GM12878 (cell line): ENCODE measurements around the gene CD300E.

ENCODE experiments used
- SIN3A ChIP-seq: IDR thresholded peaks from 2 replicates; pipeline ENCODE4 v1.6.1; 2012; ENCODE audit warnings: low read depth, low read length, improper control_type of control experiment
- TF ChIP-seq, protein P1 (sequence below), 3 experiments: IDR thresholded peaks in 2 of 3; conservative IDR thresholded peaks in 1 of 3; 2 replicates each; pipeline ENCODE4 v1.5.1; 2011; ENCODE audit warnings: low read depth in 3 of 3, low read length in 3 of 3, mild to moderate bottlenecking in 3 of 3, control low read depth in 2 of 3, moderate library complexity in 2 of 3, inconsistent platforms in 1 of 3, mixed read lengths in 1 of 3; ENCODE audit not compliant: control insufficient read depth in 2 of 3, insufficient read depth in 1 of 3; ENCODE audit errors: extremely low read depth in 1 of 3

DNA sequence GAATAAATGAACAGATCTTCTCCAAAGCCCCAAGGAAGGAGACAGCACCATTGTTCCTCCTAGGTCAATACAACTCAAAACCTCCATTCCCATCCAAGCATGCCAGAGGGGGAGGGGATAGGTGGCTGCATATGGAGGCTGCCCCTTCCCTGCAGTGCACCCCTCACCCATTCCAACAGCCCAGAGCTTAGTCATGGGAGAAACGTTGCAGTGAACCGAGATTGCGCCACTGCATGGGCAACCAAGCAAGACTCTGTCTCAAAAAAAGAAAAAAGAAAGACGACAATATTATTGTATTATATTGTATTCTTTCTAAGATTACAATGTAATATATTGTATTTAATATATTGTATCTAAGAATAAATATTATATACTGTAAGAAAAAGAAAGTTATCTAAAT, 36.4 kb upstream of the CD300E start:
- TF ChIP-seq SIN3A, result no peak
- TF ChIP-seq, protein P1, sequence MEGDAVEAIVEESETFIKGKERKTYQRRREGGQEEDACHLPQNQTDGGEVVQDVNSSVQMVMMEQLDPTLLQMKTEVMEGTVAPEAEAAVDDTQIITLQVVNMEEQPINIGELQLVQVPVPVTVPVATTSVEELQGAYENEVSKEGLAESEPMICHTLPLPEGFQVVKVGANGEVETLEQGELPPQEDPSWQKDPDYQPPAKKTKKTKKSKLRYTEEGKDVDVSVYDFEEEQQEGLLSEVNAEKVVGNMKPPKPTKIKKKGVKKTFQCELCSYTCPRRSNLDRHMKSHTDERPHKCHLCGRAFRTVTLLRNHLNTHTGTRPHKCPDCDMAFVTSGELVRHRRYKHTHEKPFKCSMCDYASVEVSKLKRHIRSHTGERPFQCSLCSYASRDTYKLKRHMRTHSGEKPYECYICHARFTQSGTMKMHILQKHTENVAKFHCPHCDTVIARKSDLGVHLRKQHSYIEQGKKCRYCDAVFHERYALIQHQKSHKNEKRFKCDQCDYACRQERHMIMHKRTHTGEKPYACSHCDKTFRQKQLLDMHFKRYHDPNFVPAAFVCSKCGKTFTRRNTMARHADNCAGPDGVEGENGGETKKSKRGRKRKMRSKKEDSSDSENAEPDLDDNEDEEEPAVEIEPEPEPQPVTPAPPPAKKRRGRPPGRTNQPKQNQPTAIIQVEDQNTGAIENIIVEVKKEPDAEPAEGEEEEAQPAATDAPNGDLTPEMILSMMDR (IDR thresholded peaks at IDR 0.05 in 2 of 3, conservative IDR thresholded peaks at IDR 0.05 in 1 of 3; ENCODE audit: control insufficient read depth in 2 of 3, extremely low read depth in 1 of 3, insufficient read depth in 1 of 3, low read depth in 3 of 3, low read length in 3 of 3), result no peak
